ENCODE results near the gene CROCC2. TPM values are rescaled to one million over a fixed set of nuclear protein-coding genes. Genes with fewer than 3 reads are reported as not detected.
A peak's percentile ranks its signal among the peaks of the same experiment; 100 is the strongest.

CROCC2 gene
- total and polyA plus RNA-seq, 2 of the 13 experiments (the other 11 are each of a cell fraction or from before 2014, with no cell fraction given), result not detected

GRCh38 chr2:240868286-240869108 is 37.6 kb upstream of the CROCC2 start, which contains the start of gene AGXT (continued):
- no peak for TF ChIP-seq NFIC (IDR thresholded peaks at IDR 0.05; ENCODE audit: low read length)
- peak; percentile 85 for TF ChIP-seq THAP9 (CRISPR knock-in tag; IDR thresholded peaks at IDR 0.05; ENCODE audit: borderline replicate concordance)
- peak; percentile 68; the same call in 1 of the 2 replicates for TF ChIP-seq SOX13 (IDR thresholded peaks at IDR 0.05)
- peak in 1 of 2 experiments; percentile 93; a peak in 2 of 4 replicates for TF ChIP-seq SOX13 (CRISPR knock-in tag; conservative IDR thresholded peaks at IDR 0.05 in 1 of 2, IDR thresholded peaks at IDR 0.05 in 1 of 2)
- peak; percentile 49; the same call in 1 of the 2 replicates for TF ChIP-seq AKAP8 (CRISPR knock-in tag; IDR thresholded peaks at IDR 0.05)
- TF ChIP-seq ZBTB8A (CRISPR knock-in tag; IDR thresholded peaks at IDR 0.05; ENCODE audit: borderline replicate concordance, low read depth), result no peak
- TF ChIP-seq MYNN (CRISPR knock-in tag; IDR thresholded peaks at IDR 0.05; ENCODE audit: low read depth), result no peak
- no peak for TF ChIP-seq ZNF7 (CRISPR knock-in tag; IDR thresholded peaks at IDR 0.05)
- no peak for TF ChIP-seq ATF3 (CRISPR knock-in tag; IDR thresholded peaks at IDR 0.05)
- peak; percentile 91 for TF ChIP-seq ZFX (CRISPR knock-in tag; IDR thresholded peaks at IDR 0.05; ENCODE audit: low read depth)
- TF ChIP-seq NFRKB (IDR thresholded peaks at IDR 0.05), result no peak
- no peak for TF ChIP-seq ZNF337 (CRISPR knock-in tag; IDR thresholded peaks at IDR 0.05; ENCODE audit: borderline replicate concordance, low read depth)
- TF ChIP-seq NCOA2 (CRISPR knock-in tag; IDR thresholded peaks at IDR 0.05), result peak; percentile 78
- TF ChIP-seq ZNF766 (CRISPR knock-in tag; IDR thresholded peaks at IDR 0.05; ENCODE audit: borderline replicate concordance), result peak; percentile 74; the same call in 1 of the 2 replicates
- peak; percentile 77 for TF ChIP-seq KAT8 (CRISPR knock-in tag; IDR thresholded peaks at IDR 0.05)
- no peak for TF ChIP-seq MXI1 (IDR thresholded peaks at IDR 0.05; ENCODE audit: borderline replicate concordance, low read depth, low read length)
- no peak for TF ChIP-seq SIX4 (CRISPR knock-in tag; IDR thresholded peaks at IDR 0.05)
- TF ChIP-seq ZSCAN12 (CRISPR knock-in tag; IDR thresholded peaks at IDR 0.05), result peak; percentile 67; the same call in 1 of the 2 replicates
- TF ChIP-seq CTCF (CRISPR knock-in tag; IDR thresholded peaks at IDR 0.05), result peak; percentile 47; the same call in 1 of the 2 replicates
- peak; percentile 50; the same call in 1 of the 2 replicates for TF ChIP-seq ETV5 (CRISPR knock-in tag; IDR thresholded peaks at IDR 0.05; ENCODE audit: borderline replicate concordance)
- TF ChIP-seq ZEB1 (IDR thresholded peaks at IDR 0.05; ENCODE audit: insufficient replicate concordance, low read depth), result peak; percentile 41
- TF ChIP-seq ZNF503 (CRISPR knock-in tag; IDR thresholded peaks at IDR 0.05), result no peak; the same call in 1 of the 2 replicates

Measured in HepG2 (cell line).